GM12892 (cell line): ENCODE results near the gene TRIM26.

Source experiments
- POLR2A ChIP-seq: IDR thresholded peaks from 2 replicates; pipeline ENCODE4 v1.6.1; 2011; ENCODE audit warnings: low read depth, low read length, control low read depth
- TAF1 ChIP-seq: IDR thresholded peaks from 2 replicates; pipeline ENCODE4 v1.6.1; 2011; ENCODE audit warnings: low read depth, mild to moderate bottlenecking, control low read depth, low read length, borderline replicate concordance

- TF ChIP-seq POLR2A (no peak), TAF1 (no peak)
Measured at GRCh38 chr6:30151580-30151979, 61.6 kb downstream of the TRIM26 start.
